Bone marrow (tissue), 2 donors: Measurements from ENCODE around the gene CCDC14.
"Not testable (repeated sequence)": the region's sequence is repeated elsewhere in the genome, so short reads cannot be mapped to it uniquely, and the experiment has no call there.

Source experiments
- DNase-seq, 2 donors: peaks; one replicate each; lab custom pipeline; 2025; lab: John Stamatoyannopoulos, UW

CCDC14 gene

GRCh38 chr3:123960781-123961507 is at the start of gene CCDC14:
CCDC14 (minus strand) TSS chr3:123961229; CDS start chr3:123961173, 56 bp downstream.
- peak; percentile 61 to 84 for DNase-seq

GRCh38 chr3:124008321-124008720 is 47.3 kb upstream of the CCDC14 start:
- DNase-seq: not testable (repeated sequence)

- no peak for DNase-seq
Observed at GRCh38 chr3:124007186-124007585, 46.2 kb upstream of the CCDC14 start.

GRCh38 chr3:124002405-124003079 is 41.5 kb upstream of the CCDC14 start:
- DNase-seq: not testable (repeated sequence)

GRCh38 chr3:124001366-124001765 is 40.3 kb upstream of the CCDC14 start:
- DNase-seq: not testable (repeated sequence)

- DNase-seq: no peak
Observed at GRCh38 chr3:123997543-123997942, 36.5 kb upstream of the CCDC14 start.

- DNase-seq: no peak
Observed at GRCh38 chr3:123993818-123994217, 32.8 kb upstream of the CCDC14 start.

- not testable (repeated sequence) for DNase-seq
Observed at GRCh38 chr3:123991730-123992588, 30.9 kb upstream of the CCDC14 start, which contains the start of gene ROPN1. ROPN1 (minus strand) TSS chr3:123992124; CDS start chr3:123980481, 11,643 bp downstream.

GRCh38 chr3:123986427-123986826 is 25.4 kb upstream of the CCDC14 start:
- no peak for DNase-seq

GRCh38 chr3:123984957-123985356 is 23.9 kb upstream of the CCDC14 start:
- no peak for DNase-seq

- no peak for DNase-seq
Observed at GRCh38 chr3:123984350-123984749, 23.3 kb upstream of the CCDC14 start.

- not testable (repeated sequence) for DNase-seq
Observed at GRCh38 chr3:123981317-123981716, 20.3 kb upstream of the CCDC14 start.

- DNase-seq: no peak
Observed at GRCh38 chr3:123980539-123980938, 19.5 kb upstream of the CCDC14 start.

- DNase-seq: not testable (repeated sequence)
Observed at GRCh38 chr3:123979525-123980501, 18.8 kb upstream of the CCDC14 start.

- DNase-seq: not testable (repeated sequence)
Observed at GRCh38 chr3:123976904-123977303, 15.9 kb upstream of the CCDC14 start.

GRCh38 chr3:123976181-123976898 is 15.3 kb upstream of the CCDC14 start:
- not testable (repeated sequence) for DNase-seq

- not testable (repeated sequence) for DNase-seq
Observed at GRCh38 chr3:123975030-123975429, 14.0 kb upstream of the CCDC14 start.

- no peak for DNase-seq
Observed at GRCh38 chr3:123971406-123971805, 10.4 kb upstream of the CCDC14 start.

GRCh38 chr3:123967260-123967659 is 6.2 kb upstream of the CCDC14 start:
- not testable (repeated sequence) for DNase-seq

GRCh38 chr3:123966799-123967198 is 5.8 kb upstream of the CCDC14 start:
- not testable (repeated sequence) for DNase-seq
